ENCODE results near the gene LENEP.

- TF ChIP-seq ZNF384 (IDR thresholded peaks at IDR 0.05) (no peak), SP1 (IDR thresholded peaks at IDR 0.05) (no peak), PKNOX1 (IDR thresholded peaks at IDR 0.05) (no peak), LEF1 (IDR thresholded peaks at IDR 0.05; ENCODE audit: borderline replicate concordance) (no peak), NFRKB (IDR thresholded peaks at IDR 0.05) (no peak), BHLHE40 (IDR thresholded peaks at IDR 0.05; ENCODE audit: borderline replicate concordance) (no peak), TARDBP (IDR thresholded peaks at IDR 0.05) (no peak), FOXA1 (IDR thresholded peaks at IDR 0.05) (no peak), ARNT (IDR thresholded peaks at IDR 0.05) (no peak)
Measured at GRCh38 chr1:154982341-154982740, 11.0 kb upstream of the LENEP start.

Measured in HEK293T (cell line).